H1 (cell line): ENCODE results near the gene COL17A1. TPM values are rescaled to one million over a fixed set of nuclear protein-coding genes. Genes with fewer than 3 reads are reported as not detected.

Source experiments
- FOSL1 ChIP-seq: IDR thresholded peaks from 2 replicates; pipeline ENCODE4 v1.6.1; 2011; ENCODE audit warnings: mild to moderate bottlenecking, low read depth, low read length, moderate library complexity; ENCODE audit not compliant: insufficient read depth
- polyA plus RNA-seq, 7 experiments: library from polyadenylated mRNA; depleted of rRNA in 3 of 7; stranded (reverse) in 5 of 7; unstranded in 2 of 7; fragments of >200 nt in 5 of 7; fragments of 200-250 nt in 2 of 7; gene quantifications; 1 replicate in 5 of 7; 2 replicates in 1 of 7; 4 replicates in 1 of 7; pipeline versions ENCODE4 v1.2.1 to v1.2.3, GENCODE V29; 2011 to 2013; ENCODE audit warnings: missing spikeins in 2 of 7, mixed read lengths in 2 of 7
- total RNA-seq: library from RNA; stranded (reverse); fragmentation: NEBNext Ultra II Directional; extraction: Animal tissue kit (Norgen Biotek cat#: 25700); gene quantifications from 2 replicates; pipeline ENCODE4 v1.2.1, GENCODE V29; 2021

Gene COL17A1
- total and polyA plus RNA-seq, 2 of the 8 experiments (the other 6 are each of a cell fraction or from before 2014, with no cell fraction given): 0.35 to 0.37 TPM

- TF ChIP-seq FOSL1: no peak
These were observed 72.2 kb downstream of the COL17A1 start (continued) for GRCh38 chr10:104013489-104013888.
